ENCODE measurements around the gene DDA1. TPM values are rescaled to one million over a fixed set of nuclear protein-coding genes. Genes with fewer than 3 reads are reported as not detected.

The DDA1 gene
- total RNA-seq (2022) (43.8 and 55.6 TPM in 2 replicates), Bru-seq, nascent RNA (percentile 62 among the genes with signal in this experiment), BruChase-seq, experiment 1, labeled RNA remaining after a 2-hour chase (percentile 74 among the genes with signal in this experiment), BruChase-seq, experiment 2, labeled RNA remaining after a 6-hour chase (percentile 81 among the genes with signal in this experiment)
- long read RNA-seq, full-length matches to known transcripts, result 98 of 120 reads
- long read RNA-seq, partial matches to known transcripts, result 0 of 120 reads
- long read RNA-seq, other reads (novel, unspliced or antisense), result 22 of 120 reads

DNA sequence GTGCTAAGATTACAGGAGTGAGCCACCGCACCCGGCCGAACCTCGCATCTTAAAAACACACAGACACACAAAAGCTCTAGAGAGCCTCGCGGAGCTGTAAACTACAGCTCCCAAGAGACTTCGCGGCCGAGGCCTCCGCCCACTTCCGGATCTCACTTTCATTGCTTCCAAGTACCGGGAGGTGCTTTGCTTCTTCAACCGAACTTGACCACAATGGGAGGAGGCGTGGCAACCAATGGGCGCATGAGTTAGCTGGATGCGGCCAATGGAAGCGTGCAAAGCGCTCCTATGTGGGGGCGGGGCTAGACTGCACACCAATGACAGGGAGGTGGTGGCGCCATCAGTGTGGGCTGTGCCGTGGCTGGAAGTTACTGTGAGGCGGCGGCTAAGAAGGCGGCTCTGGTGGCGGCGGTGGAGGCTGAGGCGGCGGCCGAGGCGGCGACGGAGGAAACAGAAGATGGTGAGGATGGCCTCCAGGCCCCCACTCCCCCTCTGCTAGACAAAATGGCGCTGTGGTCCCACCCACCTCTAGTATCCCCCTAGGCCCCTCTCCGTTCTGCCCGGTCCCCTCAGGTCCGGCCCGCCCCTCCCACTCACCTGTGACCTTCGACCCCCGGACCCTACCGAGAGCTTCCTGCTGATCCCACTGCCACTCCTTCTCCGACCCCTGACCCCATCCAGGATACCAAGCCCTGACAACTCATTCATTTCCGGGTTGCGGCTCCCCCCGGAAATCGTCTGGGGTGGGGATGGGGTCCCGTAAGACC is at the start of gene DDA1:
DDA1 (plus strand) TSS at position 366 of the 767 bp plus-strand sequence; CDS start at position 458, 92 bp downstream.
- TF ChIP-seq, protein P1, sequence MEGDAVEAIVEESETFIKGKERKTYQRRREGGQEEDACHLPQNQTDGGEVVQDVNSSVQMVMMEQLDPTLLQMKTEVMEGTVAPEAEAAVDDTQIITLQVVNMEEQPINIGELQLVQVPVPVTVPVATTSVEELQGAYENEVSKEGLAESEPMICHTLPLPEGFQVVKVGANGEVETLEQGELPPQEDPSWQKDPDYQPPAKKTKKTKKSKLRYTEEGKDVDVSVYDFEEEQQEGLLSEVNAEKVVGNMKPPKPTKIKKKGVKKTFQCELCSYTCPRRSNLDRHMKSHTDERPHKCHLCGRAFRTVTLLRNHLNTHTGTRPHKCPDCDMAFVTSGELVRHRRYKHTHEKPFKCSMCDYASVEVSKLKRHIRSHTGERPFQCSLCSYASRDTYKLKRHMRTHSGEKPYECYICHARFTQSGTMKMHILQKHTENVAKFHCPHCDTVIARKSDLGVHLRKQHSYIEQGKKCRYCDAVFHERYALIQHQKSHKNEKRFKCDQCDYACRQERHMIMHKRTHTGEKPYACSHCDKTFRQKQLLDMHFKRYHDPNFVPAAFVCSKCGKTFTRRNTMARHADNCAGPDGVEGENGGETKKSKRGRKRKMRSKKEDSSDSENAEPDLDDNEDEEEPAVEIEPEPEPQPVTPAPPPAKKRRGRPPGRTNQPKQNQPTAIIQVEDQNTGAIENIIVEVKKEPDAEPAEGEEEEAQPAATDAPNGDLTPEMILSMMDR (IDR thresholded peaks at IDR 0.05; ENCODE audit: insufficient read depth in 1 of 2, low read depth in 1 of 2, low read length in 1 of 2, severe bottlenecking in 1 of 2, unreplicated experiment in 1 of 2), result no peak
- no peaks in the 10 kb centered on the region for H3K27me3 Mint-ChIP-seq (ENCODE audit: insufficient read depth, unreplicated experiment)
- intact Hi-C loops (cut with micrococcal nuclease; ENCODE audit: unreplicated experiment), result loop anchor here (2.0 kb wide), 1 partner anchor 27 kb away; the partner anchor contains the start of gene GTPBP3
- Histone ChIP-seq H3K36me3 (ENCODE audit: control insufficient read depth, insufficient read depth, low read length) (peaks cover 3% of the 10 kb centered on the region), H3K9me3 (no peaks in the 10 kb centered on the region), H3K4me3 (ENCODE audit: low read depth, low read length) (peak within 1 kb of the TSS; percentile 54), H3K27me3 (replicated peaks; ENCODE audit: control insufficient read depth, insufficient read depth, low read length) (no peaks in the 10 kb centered on the region), H3K4me1 (peaks cover 23% of the 10 kb centered on the region)
- CTCF ChIA-PET, result interaction anchor here (0.7 to 1.9 kb wide), 6 partner anchors 17 to 110 kb away, joined by 3 to 13 read pairs (median 4); partner anchors contain the start of gene ANO8
- H3K4me1 Mint-ChIP-seq (ENCODE audit: low read depth, unreplicated experiment), result peaks cover 20% of the 10 kb centered on the region
- peak; percentile 98 to 100 for DNase-seq
- BruUV-seq (replicated peaks), result TSS peak; percentile 60
- H3K4me3 Mint-ChIP-seq (ENCODE audit: unreplicated experiment), result peak within 1 kb of the TSS; percentile 93
- H3K36me3 Mint-ChIP-seq (ENCODE audit: insufficient read depth, unreplicated experiment), result peaks cover 53% of the 10 kb centered on the region
- H3K9me3 Mint-ChIP-seq (ENCODE audit: unreplicated experiment), result no peaks in the 10 kb centered on the region
- POLR2A ChIA-PET, result interaction anchor here (0.5 to 2.0 kb wide), 12 partner anchors 12 to 915 kb away, joined by 3 to 17 read pairs (median 5); partner anchors contain the start of genes ANO8, BABAM1, OCEL1 and USE1
- H3K27ac Mint-ChIP-seq (ENCODE audit: unreplicated experiment), result peak within 1 kb of the TSS; percentile 82

DNA sequence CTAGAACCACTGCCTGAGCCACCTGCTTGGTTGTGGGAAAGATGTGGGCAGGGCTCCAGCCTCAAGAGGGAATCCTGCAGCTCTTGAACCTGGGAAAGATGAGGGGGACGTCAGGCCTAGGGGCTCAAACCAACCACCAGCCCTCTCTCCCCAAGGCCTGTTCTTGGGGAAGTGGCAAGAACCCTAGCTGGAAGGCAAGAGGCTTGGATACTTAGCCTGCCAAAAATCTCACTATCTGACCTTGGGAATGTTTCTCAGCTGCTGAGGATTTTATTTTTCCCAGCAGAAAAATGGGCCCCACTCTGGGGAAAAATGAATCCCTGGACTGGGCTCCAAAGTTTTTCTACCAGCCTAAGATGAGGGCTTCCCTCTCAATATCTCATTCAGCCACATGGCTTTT is 49.4 kb upstream of the DDA1 start:
- intact Hi-C loops (cut with micrococcal nuclease; ENCODE audit: unreplicated experiment), result loop anchor here (2.0 kb wide), 1 partner anchor 13 kb away; no protein-coding TSS in a partner anchor
- H3K27me3 ChIP-seq (replicated peaks; ENCODE audit: control insufficient read depth, insufficient read depth, low read length), result no peaks in the 10 kb centered on the region
- no peak overlapping the region for H3K4me3 ChIP-seq (ENCODE audit: low read depth, low read length)
- no peaks in the 10 kb centered on the region for H3K9me3 ChIP-seq
- ChIA-PET CTCF (interaction anchor here (0.6 to 1.4 kb wide), 3 partner anchors 23 to 45 kb away, joined by 4 to 6 read pairs (median 4); partner anchors contain the start of gene USE1), POLR2A (no interaction called here)
- peaks cover 8% of the 10 kb centered on the region for H3K4me1 Mint-ChIP-seq (ENCODE audit: low read depth, unreplicated experiment)
- DNase-seq, result no peak
- no peak overlapping the region for H3K4me3 Mint-ChIP-seq (ENCODE audit: unreplicated experiment)
- H3K4me1 ChIP-seq, result peaks cover 7% of the 10 kb centered on the region
- H3K36me3 Mint-ChIP-seq (ENCODE audit: insufficient read depth, unreplicated experiment), result no peaks in the 10 kb centered on the region
- H3K27ac Mint-ChIP-seq (ENCODE audit: unreplicated experiment), result no peak overlapping the region
- no peaks in the 10 kb centered on the region for H3K27me3 Mint-ChIP-seq (ENCODE audit: insufficient read depth, unreplicated experiment)
- TF ChIP-seq, protein P1 (IDR thresholded peaks at IDR 0.05; ENCODE audit: insufficient read depth in 1 of 2, low read depth in 1 of 2, low read length in 1 of 2, severe bottlenecking in 1 of 2, unreplicated experiment in 1 of 2), result no peak
- no peaks in the 10 kb centered on the region for H3K9me3 Mint-ChIP-seq (ENCODE audit: unreplicated experiment)
- BruUV-seq (replicated peaks), result no TSS peak
- no peaks in the 10 kb centered on the region for H3K36me3 ChIP-seq (ENCODE audit: control insufficient read depth, insufficient read depth, low read length)

DNA sequence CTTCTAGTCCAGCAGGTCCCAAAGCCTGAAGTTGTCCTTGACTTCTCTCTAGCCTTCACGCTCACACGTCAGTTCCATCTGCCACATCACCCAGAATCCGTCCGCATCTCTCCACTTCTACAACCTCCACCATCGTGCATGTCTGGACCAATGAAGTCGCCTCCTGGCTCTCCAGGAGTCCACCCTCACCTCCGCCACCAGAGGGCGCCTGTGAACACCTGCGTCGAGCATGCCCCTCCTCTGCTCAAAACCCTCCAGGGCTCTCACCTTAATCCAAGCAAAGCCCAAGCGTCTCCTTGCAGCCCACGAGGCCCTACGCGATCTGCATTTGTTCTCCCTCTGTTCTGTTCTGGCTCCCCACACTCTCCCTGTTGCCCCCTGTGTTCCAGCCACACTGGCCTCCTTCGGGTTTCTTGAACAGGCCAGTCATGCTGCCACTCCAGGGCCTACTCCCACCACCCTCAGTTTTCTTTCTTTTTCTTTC is 48.5 kb upstream of the DDA1 start:
- Histone ChIP-seq H3K36me3 (ENCODE audit: control insufficient read depth, insufficient read depth, low read length) (no peaks in the 10 kb centered on the region), H3K27me3 (replicated peaks; ENCODE audit: control insufficient read depth, insufficient read depth, low read length) (no peaks in the 10 kb centered on the region), H3K4me3 (ENCODE audit: low read depth, low read length) (no peak overlapping the region), H3K4me1 (no peaks in the 10 kb centered on the region), H3K9me3 (no peaks in the 10 kb centered on the region)
- no peaks in the 10 kb centered on the region for H3K36me3 Mint-ChIP-seq (ENCODE audit: insufficient read depth, unreplicated experiment)
- no TSS peak for BruUV-seq (replicated peaks)
- H3K27ac Mint-ChIP-seq (ENCODE audit: unreplicated experiment), result peak overlapping the region; percentile 2
- POLR2A ChIA-PET, result interaction anchor here (0.6 kb wide), 1 partner anchor 12 kb away, joined by 3 read pairs; no protein-coding TSS in a partner anchor
- CTCF ChIA-PET, result interaction anchor here (1.2 to 1.4 kb wide), 2 partner anchors 22 to 46 kb away, joined by 4 to 6 read pairs; partner anchors contain the start of gene USE1
- TF ChIP-seq, protein P1 (IDR thresholded peaks at IDR 0.05; ENCODE audit: insufficient read depth in 1 of 2, low read depth in 1 of 2, low read length in 1 of 2, severe bottlenecking in 1 of 2, unreplicated experiment in 1 of 2), result peak; percentile 87 to 94
- H3K9me3 Mint-ChIP-seq (ENCODE audit: unreplicated experiment), result no peaks in the 10 kb centered on the region
- peak; percentile 90 to 91 for DNase-seq
- intact Hi-C loops (cut with micrococcal nuclease; ENCODE audit: unreplicated experiment), result loop anchor here (2.0 kb wide), 1 partner anchor 14 kb away; no protein-coding TSS in a partner anchor
- peaks cover 8% of the 10 kb centered on the region for H3K4me1 Mint-ChIP-seq (ENCODE audit: low read depth, unreplicated experiment)
- no peak overlapping the region for H3K4me3 Mint-ChIP-seq (ENCODE audit: unreplicated experiment)
- no peaks in the 10 kb centered on the region for H3K27me3 Mint-ChIP-seq (ENCODE audit: insufficient read depth, unreplicated experiment)

All from Caco-2 (cell line).